Dedifferentiated amniotic fluid mesenchymal stem cell (primary cell): ENCODE results near the gene PACS1.
"Not testable (repeated sequence)": the region's sequence is repeated elsewhere in the genome, so short reads cannot be mapped to it uniquely, and the experiment has no call there.

Experiments
- DNase-seq: peaks from one replicate; pipeline ENCODE4 v3.0.0-alpha.2; 2016; ENCODE audit errors: extremely low spot score

The PACS1 gene

DNA sequence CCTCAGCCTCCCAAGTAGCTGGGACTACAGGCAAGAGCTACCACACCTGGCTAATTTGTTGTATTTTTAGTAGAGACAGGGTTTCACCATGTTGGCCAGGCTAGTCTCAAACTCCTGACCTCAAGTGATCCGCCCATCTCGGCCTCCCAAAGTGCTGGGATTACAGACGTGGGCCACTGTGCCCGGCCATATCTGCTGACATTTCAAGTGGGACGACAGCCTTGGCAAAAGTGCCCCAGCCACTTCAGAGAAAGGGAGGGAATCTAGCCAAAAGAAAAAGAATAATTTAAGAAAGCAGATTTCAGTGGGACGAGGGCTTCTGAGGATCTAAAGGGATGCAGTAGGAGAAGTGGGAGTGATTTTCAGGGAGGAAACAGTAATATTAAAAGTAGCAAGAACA lies 183.0 kb downstream of the PACS1 start:
- DNase-seq = not testable (repeated sequence)

DNA sequence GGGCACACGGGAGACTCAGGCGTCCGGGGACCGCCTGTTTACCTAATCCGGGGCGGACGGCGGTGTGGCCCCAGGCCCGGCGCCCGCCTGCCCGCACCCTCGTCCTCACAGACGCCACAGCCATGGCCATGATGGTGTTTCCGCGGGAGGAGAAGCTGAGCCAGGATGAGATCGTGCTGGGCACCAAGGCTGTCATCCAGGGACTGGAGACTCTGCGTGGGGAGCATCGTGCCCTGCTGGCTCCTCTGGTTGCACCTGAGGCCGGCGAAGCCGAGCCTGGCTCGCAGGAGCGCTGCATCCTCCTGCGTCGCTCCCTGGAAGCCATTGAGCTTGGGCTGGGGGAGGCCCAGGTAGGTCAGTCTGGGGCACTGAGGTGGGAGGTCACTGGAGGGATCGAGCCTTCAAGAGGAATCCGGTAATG lies 188.4 kb downstream of the PACS1 start:
- no peak for DNase-seq

DNA sequence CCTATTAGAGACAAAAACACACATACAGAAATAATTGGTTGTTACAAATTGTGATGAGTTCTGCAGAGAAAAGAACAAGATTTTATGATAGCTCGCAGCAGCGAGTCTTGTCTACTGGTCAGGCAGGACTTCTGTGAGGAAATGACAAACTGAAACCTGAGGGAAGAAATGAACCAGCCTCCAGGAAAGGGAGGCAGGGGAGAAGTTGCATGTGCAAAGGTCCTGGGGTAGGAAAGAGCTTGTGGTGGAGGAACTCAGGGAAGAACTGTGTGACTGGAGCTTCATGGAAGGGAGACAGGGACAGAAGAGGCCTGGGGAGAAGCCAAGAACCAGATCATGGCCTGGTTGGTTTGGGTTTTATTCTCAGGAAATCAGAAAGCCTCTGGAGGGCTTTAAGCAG lies 189.2 kb downstream of the PACS1 start:
- DNase-seq = no peak

- no peak for DNase-seq
Measured at GRCh38 chr11:66259956-66260355, 189.9 kb downstream of the PACS1 start.

- no peak for DNase-seq
Measured at GRCh38 chr11:66261578-66261977, 191.5 kb downstream of the PACS1 start.

DNA sequence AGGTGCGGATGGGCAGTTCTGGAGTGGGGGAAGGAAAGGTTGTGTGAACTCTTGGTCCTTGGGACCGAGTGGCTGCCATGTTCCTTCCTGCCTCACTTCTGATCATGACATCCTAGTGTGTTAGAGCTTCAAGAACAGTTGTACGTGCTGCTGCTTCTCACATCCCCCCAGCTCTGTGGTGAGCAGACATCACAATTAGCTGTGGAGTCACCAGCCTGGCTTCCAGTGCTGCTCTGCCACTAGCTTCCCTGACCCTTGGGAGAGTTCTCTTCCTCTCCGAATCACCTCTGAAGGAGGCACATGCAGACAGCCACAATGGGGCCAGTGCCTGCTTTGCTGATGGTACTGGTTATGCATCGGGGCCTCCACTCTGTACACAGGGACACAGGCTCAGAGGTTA lies 192.1 kb downstream of the PACS1 start:
- DNase-seq = no peak

DNA sequence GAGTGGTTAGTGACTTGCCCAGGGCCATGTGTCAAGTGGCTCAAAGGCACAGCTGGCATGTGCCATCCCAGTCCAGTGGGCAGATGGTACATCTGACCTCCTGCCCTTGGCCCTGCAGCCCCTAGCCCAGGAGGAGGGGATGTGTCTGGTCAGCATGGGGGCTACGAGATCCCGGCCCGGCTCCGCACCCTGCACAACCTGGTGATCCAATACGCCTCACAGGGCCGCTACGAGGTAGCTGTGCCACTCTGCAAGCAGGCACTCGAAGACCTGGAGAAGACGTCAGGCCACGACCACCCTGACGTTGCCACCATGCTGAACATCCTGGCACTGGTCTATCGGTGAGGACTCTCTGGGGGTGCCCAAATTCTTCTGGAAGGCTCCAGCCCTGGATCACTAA lies 192.6 kb downstream of the PACS1 start:
- DNase-seq = no peak

- DNase-seq = no peak
Measured at GRCh38 chr11:66263231-66263630, 193.2 kb downstream of the PACS1 start.

GRCh38 chr11:66263785-66264184 lies 193.7 kb downstream of the PACS1 start:
- no peak for DNase-seq

DNA sequence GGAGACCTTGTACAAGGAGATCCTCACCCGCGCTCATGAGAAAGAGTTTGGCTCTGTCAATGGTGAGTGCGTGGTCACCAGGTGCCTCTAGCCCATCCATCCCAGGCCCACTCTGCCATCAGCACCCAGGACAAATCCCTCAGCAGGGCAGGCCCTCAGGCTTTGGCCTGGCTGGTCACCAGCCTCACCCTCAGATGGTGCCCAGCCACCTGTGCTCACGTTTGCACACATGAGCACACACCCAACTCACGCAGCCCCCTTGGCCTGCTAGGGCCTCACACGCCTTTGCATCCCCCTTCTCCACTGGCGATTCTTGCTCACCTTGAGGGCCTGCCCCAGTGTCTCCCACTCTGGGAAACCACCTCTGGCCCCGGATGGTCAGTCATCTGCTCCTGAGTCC lies 194.3 kb downstream of the PACS1 start:
- no peak for DNase-seq

DNA sequence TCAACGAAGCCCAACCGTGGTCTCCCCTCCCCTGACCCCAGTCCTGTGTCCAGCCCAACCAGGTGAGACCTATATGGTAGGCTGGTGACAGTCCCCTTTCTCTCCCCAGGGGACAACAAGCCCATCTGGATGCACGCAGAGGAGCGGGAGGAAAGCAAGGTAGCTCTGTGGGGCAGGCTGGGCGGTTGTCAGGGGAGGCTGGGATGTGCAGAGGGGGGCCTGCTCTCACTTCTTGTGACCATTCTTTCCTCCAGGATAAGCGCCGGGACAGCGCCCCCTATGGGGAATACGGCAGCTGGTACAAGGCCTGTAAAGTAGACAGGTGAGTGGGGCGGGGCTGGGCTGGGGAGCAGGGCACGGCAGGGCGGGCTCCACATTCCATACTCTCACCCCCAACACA lies 194.8 kb downstream of the PACS1 start:
- DNase-seq = no peak

DNA sequence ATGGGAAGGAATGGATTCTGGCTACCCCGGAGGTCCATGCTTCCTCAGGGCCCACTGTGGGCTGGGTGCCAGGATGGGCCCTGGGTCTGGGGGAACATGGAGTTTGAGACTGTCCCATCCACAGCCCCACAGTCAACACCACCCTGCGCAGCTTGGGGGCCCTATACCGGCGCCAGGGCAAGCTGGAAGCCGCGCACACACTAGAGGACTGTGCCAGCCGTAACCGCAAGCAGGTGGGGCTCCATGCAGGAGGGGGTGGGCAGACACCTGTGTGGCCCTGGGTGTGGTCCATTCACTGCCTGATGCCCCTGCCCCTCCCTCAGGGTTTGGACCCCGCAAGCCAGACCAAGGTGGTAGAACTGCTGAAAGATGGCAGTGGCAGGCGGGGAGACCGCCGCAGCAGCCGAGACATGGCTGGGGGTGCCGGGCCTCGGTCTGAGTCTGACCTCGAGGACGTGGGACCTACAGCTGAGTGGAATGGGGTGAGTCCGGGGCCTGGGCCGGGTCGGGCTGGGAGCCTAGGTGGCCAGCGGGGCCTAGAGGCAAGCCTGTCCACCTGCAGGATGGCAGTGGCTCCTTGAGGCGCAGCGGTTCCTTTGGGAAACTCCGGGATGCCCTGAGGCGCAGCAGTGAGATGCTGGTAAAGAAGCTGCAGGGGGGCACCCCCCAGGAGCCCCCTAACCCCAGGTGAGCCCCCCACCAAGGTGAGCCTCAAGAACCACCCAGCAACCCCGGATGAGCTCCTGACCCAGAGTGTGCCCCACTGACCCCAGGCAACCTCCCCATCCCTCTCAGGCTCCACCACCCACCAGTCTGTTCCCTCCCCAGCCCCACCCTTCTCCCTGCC lies 195.7 kb downstream of the PACS1 start:
- DNase-seq = no peak

DNA sequence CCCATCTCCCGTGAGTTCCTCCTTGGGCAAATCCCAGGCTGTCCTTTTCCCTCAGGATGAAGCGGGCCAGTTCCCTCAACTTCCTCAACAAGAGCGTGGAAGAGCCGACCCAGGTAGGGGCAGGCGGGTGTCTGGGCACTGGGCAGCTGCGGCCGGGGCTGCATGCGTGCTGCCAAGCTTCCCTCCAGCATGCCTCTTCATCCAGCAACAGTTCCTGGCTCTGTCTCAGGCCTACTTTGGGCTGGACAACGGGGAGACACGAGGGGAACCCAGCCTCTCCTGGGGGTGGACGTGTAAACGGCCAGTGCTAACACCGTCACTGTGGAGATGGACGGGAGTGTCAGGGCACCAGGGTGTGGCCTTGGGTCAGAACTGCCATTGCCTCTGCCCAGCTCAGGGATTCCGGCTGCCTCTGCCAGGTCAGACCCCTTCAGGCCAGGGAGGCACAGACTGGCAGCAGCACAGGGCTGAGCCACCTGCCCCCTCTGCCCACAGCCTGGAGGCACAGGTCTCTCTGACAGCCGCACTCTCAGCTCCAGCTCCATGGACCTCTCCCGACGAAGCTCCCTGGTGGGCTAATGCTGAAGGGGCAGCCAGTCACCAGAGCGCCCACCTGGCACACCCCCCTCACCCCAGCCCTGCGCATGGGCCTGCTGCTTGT lies 196.4 kb downstream of the PACS1 start:
- DNase-seq = no peak

DNA sequence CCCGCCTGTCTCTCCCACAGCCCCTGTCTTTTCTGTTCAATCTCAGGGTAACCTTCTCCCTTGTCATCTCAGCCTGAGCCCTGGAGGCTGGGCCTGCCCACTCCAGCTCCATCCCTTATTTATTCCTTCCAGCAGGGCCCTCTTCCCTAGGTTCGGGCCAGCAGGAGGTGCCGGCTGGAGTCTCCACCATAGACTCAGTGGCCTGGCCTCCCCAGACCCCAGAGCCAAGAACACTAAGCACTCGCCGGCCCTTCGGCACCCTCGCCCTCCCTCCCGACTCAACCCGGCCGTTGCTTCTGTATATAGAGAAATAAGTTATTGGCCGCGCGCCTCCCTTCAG lies 196.9 kb downstream of the PACS1 start:
- DNase-seq = no peak

DNA sequence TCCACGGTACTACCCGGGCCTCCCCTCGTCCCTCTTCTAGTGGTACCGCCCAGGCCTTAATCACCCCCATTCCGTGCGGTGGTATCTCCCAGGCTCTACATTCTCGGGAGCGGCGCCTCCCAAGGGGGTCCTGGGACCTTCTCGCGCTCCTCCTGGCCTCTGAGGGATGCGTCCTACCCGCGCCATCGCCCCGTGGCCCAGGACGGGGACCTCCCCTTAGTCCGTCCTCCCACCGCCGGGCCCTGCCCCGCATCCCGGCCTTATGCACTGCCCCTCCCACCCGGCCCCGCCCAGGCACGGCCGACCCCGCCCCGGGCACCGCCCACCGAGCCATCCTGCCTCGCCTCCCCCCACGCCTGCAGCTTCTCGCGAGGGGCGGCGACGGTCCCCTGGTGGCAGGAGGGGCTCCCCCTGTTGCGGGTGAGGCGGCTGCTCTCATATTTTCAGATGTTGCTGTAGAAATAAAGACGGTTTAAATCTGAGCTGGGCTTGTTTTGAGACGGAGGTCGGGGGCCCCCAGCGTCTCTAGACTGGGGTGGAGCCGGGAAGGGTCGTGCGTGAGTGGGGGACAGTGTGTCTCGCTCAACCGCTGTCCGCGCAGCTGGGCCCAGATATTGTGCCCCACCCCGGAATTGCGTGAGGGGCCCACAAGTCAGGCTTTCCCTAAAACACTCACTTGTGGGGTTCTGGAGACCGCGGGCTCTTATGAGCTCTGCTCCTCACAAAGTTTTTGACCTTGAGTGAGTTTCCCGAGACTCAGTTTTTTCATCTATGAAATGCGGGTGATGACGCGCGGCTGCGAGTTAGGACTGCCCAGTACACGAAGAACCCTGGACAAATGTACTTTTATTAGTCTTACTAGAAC lies 197.5 kb downstream of the PACS1 start:
- DNase-seq = peak; percentile 72

- peak; percentile 99 for DNase-seq
Measured at GRCh38 chr11:66268244-66268951, 198.3 kb downstream of the PACS1 start, which contains the start of gene RAB1B. Gene RAB1B (plus strand): TSS chr11:66268639. CDS start chr11:66268680, 41 bp downstream.

DNA sequence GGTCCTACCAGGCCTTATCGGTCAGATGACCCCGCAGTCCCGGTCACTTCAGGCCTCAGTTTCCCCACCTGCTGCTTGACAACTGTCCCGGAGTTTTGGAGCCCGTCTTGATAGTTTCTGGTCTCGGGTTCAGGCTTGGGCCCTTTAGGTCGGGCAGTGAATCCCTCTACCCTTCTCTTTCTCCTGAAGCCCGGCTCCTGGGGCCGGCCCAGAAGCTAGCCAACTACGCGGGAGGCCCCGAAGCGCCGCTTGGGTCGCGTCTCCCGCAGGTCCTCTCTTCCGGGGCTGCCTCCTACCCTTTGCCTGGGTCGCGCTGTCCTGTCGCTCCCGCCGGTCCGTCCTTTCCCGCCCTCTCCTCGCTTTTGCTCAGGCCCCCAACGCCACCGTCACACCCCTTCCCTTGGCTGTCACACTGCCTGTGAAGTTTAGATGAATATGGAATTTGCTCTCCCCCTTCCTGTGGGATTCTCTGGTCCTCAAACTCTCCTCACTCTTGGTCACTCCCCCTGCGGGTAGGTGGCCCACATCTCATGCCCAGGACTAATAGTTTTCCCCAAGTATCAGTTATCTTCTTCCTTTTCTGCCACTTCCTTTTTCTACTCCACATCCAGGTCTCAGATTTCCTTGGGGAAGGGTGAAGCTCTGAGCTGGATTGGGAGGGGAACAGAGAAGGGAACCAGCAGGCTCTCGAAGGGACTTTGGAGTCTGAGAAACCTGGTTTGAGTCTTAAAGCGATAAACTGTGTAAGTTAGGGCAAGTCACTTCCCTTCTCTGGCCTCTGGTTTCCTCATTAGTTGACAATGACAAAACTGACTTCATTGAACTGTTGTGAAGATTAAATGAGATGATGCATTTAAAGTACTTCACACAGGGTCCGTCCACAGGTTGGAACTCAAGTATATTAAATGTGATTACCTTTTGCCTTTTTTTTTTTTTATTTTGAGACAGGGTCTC lies 199.2 kb downstream of the PACS1 start:
- peak; percentile 27 for DNase-seq

- DNase-seq = no peak
Measured at GRCh38 chr11:66271816-66272215, 201.7 kb downstream of the PACS1 start.

- DNase-seq = no peak
Measured at GRCh38 chr11:66272596-66272995, 202.5 kb downstream of the PACS1 start.

GRCh38 chr11:66274219-66274618 lies 204.1 kb downstream of the PACS1 start:
- no peak for DNase-seq

DNA sequence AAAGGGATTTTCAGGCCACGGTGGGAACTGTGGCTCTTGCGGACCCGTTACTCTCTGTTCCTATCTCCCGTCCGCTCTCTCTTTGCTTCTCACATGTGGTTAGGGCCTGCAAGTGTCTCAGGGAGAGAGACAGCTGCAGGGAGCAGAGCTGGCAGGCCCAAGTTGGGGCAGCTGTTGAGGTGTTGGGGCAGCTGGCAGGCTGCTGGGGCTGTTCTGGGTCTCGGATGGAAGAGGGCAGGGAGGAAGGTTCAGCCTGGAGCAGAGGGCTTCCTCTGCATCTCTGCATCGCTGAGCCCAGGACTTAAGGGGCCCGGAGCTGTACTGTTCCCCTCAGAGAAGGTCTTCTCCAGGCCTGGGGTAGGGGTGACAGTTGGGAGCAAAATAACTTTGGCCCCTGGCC lies 205.3 kb downstream of the PACS1 start:
- no peak for DNase-seq
